Activated naive CD8-positive, alpha-beta T cell treated with anti-CD3 and anti-CD28 coated beads, Interleukin-2, amount 50 U/mL, for 24 hours (primary cell): ENCODE data around the gene ZNF165.
"Not testable (repeated sequence)": the region's sequence is repeated elsewhere in the genome, so short reads cannot be mapped to it uniquely, and the experiment has no call there.

Experiments used
- ATAC-seq: fragments of 150-1000 bp; cut with Tn5 transposase; one replicate; pipeline ENCODE4 v1.10.0; 2021
- DNase-seq: peaks from one replicate; pipeline ENCODE4 v3.0.0; 2021
- H3K27ac Mint-ChIP-seq: one replicate; pipeline ENCODE4 v1.8.0; 2021; ENCODE audit warnings: mild to moderate bottlenecking, mixed read lengths
- H3K27me3 Mint-ChIP-seq: one replicate; pipeline ENCODE4 v1.8.0; 2021; ENCODE audit warnings: mixed read lengths
- H3K36me3 Mint-ChIP-seq: one replicate; pipeline ENCODE4 v1.8.0; 2021; ENCODE audit warnings: low read depth, mixed read lengths
- H3K4me1 Mint-ChIP-seq: one replicate; pipeline ENCODE4 v1.8.0; 2021; ENCODE audit warnings: mixed read lengths
- H3K4me3 Mint-ChIP-seq: one replicate; pipeline ENCODE4 v1.8.0; 2021; ENCODE audit warnings: mild to moderate bottlenecking, moderate library complexity, mixed read lengths
- H3K9me3 Mint-ChIP-seq: one replicate; pipeline ENCODE4 v1.8.0; 2021; ENCODE audit warnings: mixed read lengths

Gene ZNF165

DNA sequence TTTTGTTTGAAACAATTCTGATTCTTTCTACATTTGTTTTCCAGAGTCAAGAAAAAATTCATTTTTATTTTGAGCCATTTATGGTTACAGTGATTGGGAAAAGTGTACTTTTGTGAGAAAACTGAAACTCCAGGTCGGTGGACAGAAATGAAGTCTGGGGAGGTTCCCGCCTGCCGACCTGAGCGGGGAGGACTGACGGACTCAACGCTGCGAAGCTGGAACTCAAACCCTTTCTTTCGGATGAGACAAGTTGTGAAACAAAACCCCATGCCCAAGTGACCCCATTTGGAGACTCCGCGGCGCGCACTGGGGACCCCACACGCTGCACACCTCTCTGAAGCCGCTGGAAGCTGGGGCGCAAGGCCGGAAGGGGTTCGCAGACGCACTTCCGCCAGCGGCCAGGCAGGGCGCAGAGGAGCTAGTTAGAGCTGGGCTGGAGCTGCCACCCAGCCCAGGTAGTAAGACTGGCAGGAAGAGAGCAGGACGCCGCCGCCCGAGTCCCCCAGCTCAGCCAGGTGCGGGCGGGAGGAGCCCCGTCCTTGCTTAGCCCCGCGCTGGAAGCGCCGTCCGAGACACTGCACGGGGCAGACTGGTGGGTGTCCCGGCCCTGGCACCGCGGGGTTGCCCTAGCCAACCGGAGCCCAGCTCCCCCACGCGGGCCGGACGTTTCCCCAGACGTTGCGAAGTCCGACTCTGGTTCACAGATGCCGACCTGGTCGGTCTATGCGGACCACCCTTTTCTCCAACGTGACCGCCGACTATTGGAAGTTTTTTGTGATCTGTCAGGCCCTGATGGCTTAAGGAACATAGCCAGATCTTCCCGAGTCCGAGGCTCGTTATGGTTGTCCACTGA is 24.2 kb downstream of the ZNF165 start:
- H3K36me3 Mint-ChIP-seq = peaks cover 3% of the 10 kb centered on the region
- DNase-seq (peak; percentile 85), ATAC-seq (peak; percentile 100)
- H3K4me1 Mint-ChIP-seq = peaks cover 9% of the 10 kb centered on the region
- peak overlapping the region; percentile 86 for H3K27ac Mint-ChIP-seq
- H3K27me3 Mint-ChIP-seq = peaks cover 5% of the 10 kb centered on the region
- H3K9me3 Mint-ChIP-seq = peaks cover 10% of the 10 kb centered on the region
- peak overlapping the region; percentile 85 for H3K4me3 Mint-ChIP-seq

DNA sequence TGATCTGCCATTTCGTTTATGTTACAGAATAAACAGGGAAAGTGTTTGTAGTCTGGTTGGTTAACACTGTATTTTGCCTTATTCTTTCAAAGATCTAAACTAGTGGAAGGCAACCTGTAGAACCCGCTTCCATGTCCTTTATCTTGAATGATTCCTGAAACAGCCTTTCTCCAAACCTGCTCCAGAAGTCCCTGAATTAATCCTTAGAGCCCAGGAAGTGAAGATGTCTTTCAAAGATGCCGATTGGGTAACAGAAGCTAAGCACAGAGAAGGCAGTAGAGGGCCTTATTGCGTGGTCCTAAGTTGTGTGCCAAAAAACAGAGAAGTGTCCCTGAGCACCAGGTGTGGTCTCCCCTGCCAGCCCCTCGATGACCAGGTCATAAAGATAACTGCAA is 24.9 kb downstream of the ZNF165 start:
- H3K4me1 Mint-ChIP-seq = peaks cover 9% of the 10 kb centered on the region
- DNase-seq (no peak), ATAC-seq (no peak)
- H3K27ac Mint-ChIP-seq = peak overlapping the region; percentile 55
- H3K27me3 Mint-ChIP-seq = peaks cover 3% of the 10 kb centered on the region
- peaks cover 10% of the 10 kb centered on the region for H3K9me3 Mint-ChIP-seq
- peaks cover 3% of the 10 kb centered on the region for H3K36me3 Mint-ChIP-seq
- H3K4me3 Mint-ChIP-seq = peak overlapping the region; percentile 85

DNA sequence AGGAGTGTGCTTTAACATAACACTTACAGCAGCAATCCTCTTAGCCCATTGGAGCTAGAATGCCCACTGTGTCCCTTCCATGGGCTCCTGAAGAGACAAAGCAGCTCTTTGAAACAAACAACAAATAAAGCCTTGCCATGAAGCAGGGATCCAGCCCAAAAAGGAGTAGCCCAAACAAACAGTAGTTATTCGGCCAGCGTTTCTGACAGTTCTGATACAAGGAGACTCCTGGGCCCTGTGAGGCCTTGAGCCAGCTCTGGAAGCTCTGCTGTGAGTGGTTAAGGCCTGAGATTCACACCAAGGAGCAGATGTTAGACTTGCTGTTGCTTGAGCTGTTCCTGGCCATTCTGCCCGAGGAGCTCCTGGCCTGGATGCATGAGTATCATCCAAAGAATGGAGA is 27.1 kb downstream of the ZNF165 start:
- no peaks in the 10 kb centered on the region for H3K27me3 Mint-ChIP-seq
- H3K4me3 Mint-ChIP-seq = no peak overlapping the region
- peaks cover 9% of the 10 kb centered on the region for H3K4me1 Mint-ChIP-seq
- ATAC-seq (no peak), DNase-seq (no peak)
- H3K36me3 Mint-ChIP-seq = peaks cover 3% of the 10 kb centered on the region
- H3K27ac Mint-ChIP-seq = no peak overlapping the region
- peaks cover 4% of the 10 kb centered on the region for H3K9me3 Mint-ChIP-seq

DNA sequence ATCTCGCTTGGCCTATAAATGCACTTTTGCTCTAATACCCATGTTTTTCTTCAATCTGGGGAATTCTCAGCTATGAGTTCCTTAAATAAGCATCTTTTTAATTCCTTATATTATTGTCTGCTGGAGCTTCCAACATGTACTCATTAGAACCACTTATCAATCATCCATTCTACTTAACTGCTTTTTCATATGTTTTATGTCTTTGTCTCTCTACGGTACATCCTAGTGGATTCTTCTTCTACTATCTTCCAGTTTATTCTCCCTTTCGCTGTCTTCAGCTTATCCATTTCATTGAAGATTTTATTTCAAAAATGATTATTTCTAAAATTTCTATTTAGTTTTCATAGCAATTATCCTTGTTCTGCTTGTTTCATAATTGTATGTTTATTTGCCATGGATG is 31.6 kb downstream of the ZNF165 start:
- Mint-ChIP-seq H3K4me1 (no peaks in the 10 kb centered on the region), H3K27me3 (no peaks in the 10 kb centered on the region), H3K36me3 (peaks cover 25% of the 10 kb centered on the region), H3K9me3 (no peaks in the 10 kb centered on the region), H3K4me3 (no peak overlapping the region), H3K27ac (no peak overlapping the region)
- no peak for ATAC-seq
- no peak for DNase-seq

DNA sequence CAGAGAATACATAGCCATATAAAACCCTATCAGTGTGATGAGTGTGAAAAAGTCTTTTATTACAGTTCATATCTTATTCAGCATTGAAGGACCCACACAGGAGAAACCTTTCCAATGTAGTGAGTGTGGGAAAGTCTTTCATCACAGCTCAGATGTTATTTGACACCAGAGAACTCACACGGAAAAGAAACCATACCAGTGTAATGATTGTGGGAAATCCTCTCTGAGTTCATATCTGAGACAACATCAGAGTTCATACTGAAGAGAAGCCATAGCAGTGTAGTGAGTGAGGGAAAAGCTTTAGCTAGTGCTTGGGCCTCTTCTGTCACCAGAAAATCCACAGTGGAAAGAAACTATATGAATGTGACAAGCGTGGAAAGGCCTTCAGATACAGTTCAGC is 35.4 kb downstream of the ZNF165 start:
- Mint-ChIP-seq H3K9me3 (no peaks in the 10 kb centered on the region), H3K4me3 (no peak overlapping the region), H3K4me1 (no peaks in the 10 kb centered on the region), H3K27ac (no peak overlapping the region), H3K27me3 (no peaks in the 10 kb centered on the region), H3K36me3 (peaks cover 48% of the 10 kb centered on the region)
- DNase-seq (no peak), ATAC-seq (no peak)

DNA sequence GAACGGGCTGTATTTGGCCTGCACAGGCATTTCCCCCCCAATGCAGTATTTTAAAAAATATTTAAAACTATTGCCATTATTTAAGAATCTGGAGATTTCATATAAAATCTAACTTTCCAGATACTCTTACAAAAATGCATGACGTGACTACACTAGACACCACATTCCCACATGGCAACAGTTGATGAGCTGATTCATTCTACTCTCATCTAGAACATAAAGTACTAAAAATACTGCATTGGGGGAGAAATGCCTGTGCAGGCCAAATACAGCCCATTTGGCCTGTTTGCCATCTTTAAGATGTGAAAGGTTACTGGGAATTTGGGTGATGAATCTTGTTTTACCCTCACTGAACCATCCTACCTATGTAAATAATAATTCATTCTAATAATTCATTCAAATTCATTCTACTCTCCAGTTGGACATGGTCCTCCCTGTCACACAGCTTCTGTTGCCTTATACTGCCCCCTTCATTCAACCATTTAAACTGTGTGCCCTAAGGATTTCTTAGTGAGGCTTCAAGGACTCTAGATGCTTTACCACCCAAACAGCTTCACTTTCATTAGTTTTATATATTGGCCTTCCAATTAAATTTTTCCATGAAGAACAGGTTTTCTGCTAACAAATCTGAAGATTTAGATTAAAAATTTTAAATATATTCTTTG is 37.1 kb downstream of the ZNF165 start:
- H3K36me3 Mint-ChIP-seq = peaks cover 55% of the 10 kb centered on the region
- DNase-seq (no peak), ATAC-seq (no peak)
- no peaks in the 10 kb centered on the region for H3K4me1 Mint-ChIP-seq
- no peak overlapping the region for H3K27ac Mint-ChIP-seq
- H3K9me3 Mint-ChIP-seq = no peaks in the 10 kb centered on the region
- H3K27me3 Mint-ChIP-seq = no peaks in the 10 kb centered on the region
- H3K4me3 Mint-ChIP-seq = no peak overlapping the region

DNA sequence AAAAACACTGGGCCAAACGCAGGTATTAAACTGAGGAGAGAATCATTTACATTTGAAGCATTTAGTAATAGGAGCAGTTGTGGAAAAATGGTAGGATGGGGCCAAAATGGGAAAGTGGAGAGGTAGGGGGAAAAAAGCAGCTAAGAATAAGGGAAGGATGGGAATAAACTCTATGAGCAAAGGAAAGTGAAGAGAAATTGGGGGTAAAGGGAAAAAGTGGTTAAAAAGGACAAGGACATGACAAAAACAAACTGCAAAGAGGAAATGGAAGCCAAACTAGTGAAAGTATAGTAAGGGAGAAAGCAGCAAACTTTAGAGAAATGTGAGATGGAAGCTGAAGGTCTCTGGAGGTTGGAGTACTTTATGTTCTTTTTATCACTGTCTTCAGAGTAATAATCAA is 37.8 kb downstream of the ZNF165 start:
- DNase-seq = no peak
- Mint-ChIP-seq H3K27ac (no peak overlapping the region), H3K9me3 (no peaks in the 10 kb centered on the region), H3K27me3 (no peaks in the 10 kb centered on the region), H3K4me3 (no peak overlapping the region), H3K36me3 (peaks cover 59% of the 10 kb centered on the region), H3K4me1 (peaks cover under 1% of the 10 kb centered on the region)
- no peak for ATAC-seq

DNA sequence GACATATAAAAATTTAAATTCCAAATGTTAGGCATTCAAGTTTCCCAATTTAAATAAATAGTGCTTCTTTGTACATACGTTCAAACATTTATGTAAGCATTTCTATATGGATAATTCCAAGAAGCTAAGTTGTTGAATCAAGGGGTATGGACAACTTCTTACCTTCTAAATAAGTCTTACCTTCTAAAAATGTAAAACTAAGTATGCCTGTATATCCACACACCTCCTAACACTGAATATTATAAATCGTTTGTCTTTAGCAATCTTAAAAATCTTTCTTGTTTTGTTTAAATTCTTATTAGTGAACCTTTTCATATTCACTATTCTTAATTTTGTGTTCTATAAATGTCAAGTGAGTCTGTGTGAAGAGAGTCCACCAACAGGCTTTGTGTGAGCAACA is 41.5 kb downstream of the ZNF165 start:
- H3K4me3 Mint-ChIP-seq = no peak overlapping the region
- H3K4me1 Mint-ChIP-seq = peaks cover 29% of the 10 kb centered on the region
- no peaks in the 10 kb centered on the region for H3K9me3 Mint-ChIP-seq
- no peak overlapping the region for H3K27ac Mint-ChIP-seq
- H3K36me3 Mint-ChIP-seq = peaks cover 37% of the 10 kb centered on the region
- no peak for ATAC-seq
- H3K27me3 Mint-ChIP-seq = no peaks in the 10 kb centered on the region
- DNase-seq = no peak

DNA sequence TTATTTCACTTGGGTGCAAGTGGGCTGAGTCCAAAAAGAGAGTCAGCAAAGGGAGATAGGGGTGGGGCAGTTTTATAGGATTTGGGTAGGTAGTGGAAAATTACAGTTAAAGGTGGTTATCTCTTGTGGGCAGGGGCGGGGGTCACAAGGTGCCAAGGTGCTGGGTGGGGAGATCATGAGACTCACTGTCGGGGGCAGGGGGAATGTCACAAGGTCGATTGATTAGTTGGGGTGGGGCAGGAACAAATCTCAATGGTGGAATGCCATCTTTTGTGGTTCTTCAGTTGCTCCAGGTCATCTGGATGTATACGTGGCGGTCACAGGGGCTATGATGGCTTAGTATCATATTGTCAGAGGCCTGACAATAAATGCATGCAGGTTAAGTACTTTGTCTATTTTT is 41.9 kb downstream of the ZNF165 start:
- not testable (repeated sequence) for H3K27ac Mint-ChIP-seq, H3K4me3 Mint-ChIP-seq, DNase-seq, H3K27me3 Mint-ChIP-seq, H3K9me3 Mint-ChIP-seq, ATAC-seq
- Mint-ChIP-seq H3K36me3 (peaks cover 36% of the 10 kb centered on the region), H3K4me1 (peaks cover 31% of the 10 kb centered on the region)

DNA sequence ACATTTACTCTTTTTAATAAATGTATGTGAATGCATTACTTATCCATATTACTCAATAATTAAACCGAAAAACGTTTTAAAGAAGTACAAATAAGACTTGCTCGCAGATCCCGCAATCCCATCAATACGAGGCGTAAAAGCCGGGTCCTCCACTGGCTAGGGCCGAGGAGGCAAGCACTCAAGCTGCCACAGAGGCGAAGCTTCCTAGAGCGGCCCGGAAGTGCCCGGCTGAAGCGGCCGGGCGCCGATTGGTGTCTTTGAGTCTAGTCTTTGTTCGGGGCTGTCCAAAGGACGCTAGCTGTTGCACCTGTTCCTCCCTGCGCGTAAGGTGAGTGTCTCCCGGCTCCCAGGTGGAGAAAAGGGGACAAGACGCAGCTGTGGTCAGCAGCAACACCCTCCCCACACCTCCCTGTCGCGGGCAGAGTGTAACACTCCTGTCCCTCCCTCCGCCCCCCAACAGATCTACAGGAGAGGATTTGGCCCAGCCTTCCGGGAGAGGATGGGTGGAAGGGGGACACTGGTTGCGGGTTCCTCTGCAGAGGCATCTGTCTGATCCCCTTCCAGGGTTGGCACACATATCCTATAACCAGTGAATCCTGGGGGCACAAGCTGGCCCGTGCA is 44.1 kb downstream of the ZNF165 start, which contains the start of gene ZSCAN16:
Gene ZSCAN16 (plus strand): TSS at position 260 of the 621 bp plus-strand sequence. CDS start 835 bp downstream, outside the sequence.
- ATAC-seq = peak; percentile 98
- Mint-ChIP-seq H3K27me3 (no peaks in the 10 kb centered on the region), H3K27ac (peak within 1 kb of the TSS; percentile 86), H3K9me3 (no peaks in the 10 kb centered on the region), H3K36me3 (peaks cover 32% of the 10 kb centered on the region), H3K4me3 (peak within 1 kb of the TSS; percentile 89), H3K4me1 (peaks cover 40% of the 10 kb centered on the region)
- peak; percentile 77 for DNase-seq

DNA sequence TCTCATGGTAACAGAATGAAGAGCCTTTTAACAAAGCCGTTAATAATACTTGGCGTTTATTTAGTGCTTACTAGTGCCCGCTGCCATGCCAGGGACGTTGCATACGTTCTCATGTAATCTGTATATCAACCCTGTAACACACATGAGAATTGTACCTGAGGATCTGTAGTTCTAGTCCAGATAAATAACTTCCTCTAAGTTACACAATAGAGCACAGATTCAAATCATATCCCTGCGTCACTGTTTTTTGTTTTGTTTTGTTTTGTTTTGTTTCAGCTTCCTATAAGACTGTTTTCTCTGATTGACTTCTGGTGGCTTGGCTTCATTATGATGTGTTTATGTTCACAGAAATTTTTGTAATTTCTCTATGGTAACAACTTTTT is 44.6 kb downstream of the ZNF165 start:
- peaks cover 41% of the 10 kb centered on the region for H3K4me1 Mint-ChIP-seq
- H3K36me3 Mint-ChIP-seq = peaks cover 32% of the 10 kb centered on the region
- DNase-seq (no peak), ATAC-seq (no peak)
- no peaks in the 10 kb centered on the region for H3K27me3 Mint-ChIP-seq
- peak overlapping the region; percentile 89 for H3K4me3 Mint-ChIP-seq
- H3K9me3 Mint-ChIP-seq = no peaks in the 10 kb centered on the region
- H3K27ac Mint-ChIP-seq = peak overlapping the region; percentile 86

DNA sequence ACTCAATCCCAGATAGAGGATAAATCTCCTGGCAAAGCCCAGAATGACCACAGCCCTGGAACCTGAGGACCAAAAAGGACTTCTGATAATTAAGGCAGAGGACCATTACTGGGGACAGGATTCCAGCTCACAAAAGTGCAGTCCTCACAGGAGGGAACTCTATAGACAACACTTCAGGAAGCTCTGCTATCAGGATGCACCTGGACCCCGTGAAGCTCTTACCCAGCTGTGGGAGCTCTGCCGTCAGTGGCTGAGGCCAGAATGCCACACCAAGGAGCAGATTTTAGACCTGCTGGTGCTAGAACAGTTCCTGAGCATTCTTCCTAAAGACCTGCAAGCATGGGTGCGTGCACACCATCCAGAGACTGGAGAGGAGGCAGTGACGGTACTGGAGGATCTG is 45.0 kb downstream of the ZNF165 start:
- no peak for DNase-seq
- H3K36me3 Mint-ChIP-seq = peaks cover 31% of the 10 kb centered on the region
- no peaks in the 10 kb centered on the region for H3K9me3 Mint-ChIP-seq
- no peaks in the 10 kb centered on the region for H3K27me3 Mint-ChIP-seq
- H3K4me1 Mint-ChIP-seq = peaks cover 42% of the 10 kb centered on the region
- H3K4me3 Mint-ChIP-seq = peak overlapping the region; percentile 89
- H3K27ac Mint-ChIP-seq = peak overlapping the region; percentile 86
- ATAC-seq = no peak

DNA sequence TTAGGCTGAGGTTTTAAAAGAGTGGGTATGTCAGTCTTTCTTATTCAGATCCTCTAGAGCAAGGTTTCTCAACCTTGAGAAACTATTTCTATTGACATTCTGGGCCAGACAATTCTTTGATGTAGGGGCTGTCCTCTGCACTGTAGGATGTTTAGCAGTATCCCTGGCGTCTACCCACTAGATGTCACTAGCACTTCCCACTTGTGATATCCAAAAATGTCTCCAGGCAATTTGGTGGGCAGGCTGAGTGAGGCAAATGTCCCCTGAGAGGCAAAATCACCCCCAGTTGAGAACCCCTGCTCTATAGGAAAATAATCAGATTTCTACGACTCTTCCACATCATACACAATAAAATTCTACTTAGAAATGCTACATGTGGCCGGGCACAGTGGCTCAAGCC is 53.6 kb downstream of the ZNF165 start:
- ATAC-seq (no peak), DNase-seq (peak; percentile 12)
- peaks cover 67% of the 10 kb centered on the region for H3K4me1 Mint-ChIP-seq
- peak overlapping the region; percentile 45 for H3K4me3 Mint-ChIP-seq
- no peaks in the 10 kb centered on the region for H3K9me3 Mint-ChIP-seq
- H3K36me3 Mint-ChIP-seq = peaks cover 37% of the 10 kb centered on the region
- no peaks in the 10 kb centered on the region for H3K27me3 Mint-ChIP-seq
- peak overlapping the region; percentile 69 for H3K27ac Mint-ChIP-seq

DNA sequence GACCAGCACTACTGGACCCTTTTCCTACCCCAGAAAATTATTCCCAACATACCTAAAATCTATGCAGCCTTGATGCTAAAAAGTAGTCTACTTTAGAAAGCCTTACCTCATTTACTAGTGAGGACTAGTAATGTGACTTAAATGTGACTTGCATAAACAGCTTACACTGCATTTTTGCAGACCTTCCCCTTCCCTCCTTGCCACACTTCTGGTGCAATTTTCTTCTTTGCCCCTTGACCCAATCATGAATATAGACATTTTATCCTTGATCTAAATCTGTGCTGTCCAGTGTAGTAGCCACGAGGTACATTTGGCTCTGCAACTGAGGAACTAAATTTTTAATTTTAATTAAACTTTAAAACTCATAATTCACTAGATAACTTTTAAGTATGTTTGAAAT is 54.3 kb downstream of the ZNF165 start:
- Mint-ChIP-seq H3K27me3 (no peaks in the 10 kb centered on the region), H3K9me3 (no peaks in the 10 kb centered on the region), H3K4me1 (peaks cover 68% of the 10 kb centered on the region), H3K27ac (peak overlapping the region; percentile 29), H3K36me3 (peaks cover 31% of the 10 kb centered on the region), H3K4me3 (peak overlapping the region; percentile 59)
- DNase-seq (no peak), ATAC-seq (no peak)

DNA sequence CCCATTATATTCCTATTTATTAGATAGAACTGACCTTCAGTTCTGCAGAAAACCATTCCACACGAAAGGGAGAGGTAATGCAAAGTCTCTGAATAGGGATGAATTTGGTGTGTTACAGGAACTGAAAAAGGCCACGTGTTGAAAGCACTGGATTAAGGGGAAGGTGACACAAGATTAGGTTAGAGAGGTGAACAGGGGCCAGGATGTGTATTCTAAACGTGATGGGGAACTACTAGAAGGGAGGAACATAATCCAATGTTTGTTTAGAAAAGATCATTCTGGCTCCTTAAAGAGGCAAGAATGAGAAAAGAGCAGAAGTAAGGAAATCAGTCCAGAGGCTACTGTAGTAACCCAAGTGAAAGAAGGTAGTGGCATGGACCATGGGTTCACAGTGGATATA is 55.0 kb downstream of the ZNF165 start:
- no peak for ATAC-seq
- Mint-ChIP-seq H3K27ac (peak overlapping the region; percentile 96), H3K36me3 (peaks cover 25% of the 10 kb centered on the region), H3K4me3 (peak overlapping the region; percentile 97), H3K27me3 (no peaks in the 10 kb centered on the region), H3K9me3 (no peaks in the 10 kb centered on the region), H3K4me1 (peaks cover 75% of the 10 kb centered on the region)
- no peak for DNase-seq
